ENCODE measurements around the gene TRIM75.

- TF ChIP-seq CTCF (IDR thresholded peaks at IDR 0.05) (no peak), POLR2A (IDR thresholded peaks at IDR 0.05) (no peak)
Observed at GRCh38 chr4:165055601-165056000, 1.9 kb downstream of the TRIM75 start.

Data from body of pancreas (tissue), 4 donors.